HEK293 (cell line): Measurements from ENCODE around the gene C16orf78.

Experiments
- CTCF ChIP-seq: fragments of 450-650 bp; formaldehyde crosslinking; IDR thresholded peaks from 2 replicates; pipeline ENCODE4 v1.5.1; 2016; ENCODE audit warnings: missing biosample characterization, missing genetic modification characterization
- GLI2 ChIP-seq: fragments of 450-650 bp; formaldehyde crosslinking; IDR thresholded peaks from 2 replicates; pipeline ENCODE4; 2017; ENCODE audit warnings: missing biosample characterization, missing genetic modification characterization, low read depth, borderline replicate concordance
- PBX3 ChIP-seq: sonication (generic); formaldehyde crosslinking; IDR thresholded peaks from 2 replicates; pipeline ENCODE4 v1.8.1; 2022; ENCODE audit warnings: mild to moderate bottlenecking, moderate library complexity, missing genetic modification reagents
- PRDM10 ChIP-seq: fragments of 450-650 bp; formaldehyde crosslinking; IDR thresholded peaks from 2 replicates; pipeline ENCODE4 v1.5.1; 2016; ENCODE audit warnings: missing biosample characterization, missing genetic modification characterization
- SETDB1 ChIP-seq: IDR thresholded peaks from one replicate; pipeline ENCODE4 v1.6.1; 2017; ENCODE audit warnings: mild to moderate bottlenecking, low read length, moderate library complexity, mixed read lengths; ENCODE audit not compliant: insufficient read length
- YY1 ChIP-seq: fragments of 450-650 bp; formaldehyde crosslinking; IDR thresholded peaks from 2 replicates; pipeline ENCODE4 v1.5.1; 2018; ENCODE audit warnings: missing biosample characterization, missing genetic modification characterization
- ZBTB11 ChIP-seq: fragments of 450-650 bp; formaldehyde crosslinking; conservative IDR thresholded peaks from 2 replicates; pipeline ENCODE4 v1.5.1; 2016; ENCODE audit warnings: low read depth, missing biosample characterization, missing genetic modification characterization
- ZBTB48 ChIP-seq: fragments of 450-650 bp; formaldehyde crosslinking; IDR thresholded peaks from 2 replicates; pipeline ENCODE4 v1.5.1; 2016; ENCODE audit warnings: missing biosample characterization, missing genetic modification characterization
- ZFP41 ChIP-seq: fragments of 450-650 bp; formaldehyde crosslinking; IDR thresholded peaks from 2 replicates; pipeline ENCODE4 v1.5.1; 2016; ENCODE audit warnings: missing biosample characterization, missing genetic modification characterization, borderline replicate concordance
- ZNF16 ChIP-seq: fragments of 450-650 bp; formaldehyde crosslinking; IDR thresholded peaks from 2 replicates; pipeline ENCODE4 v1.5.1; 2016; ENCODE audit warnings: low read depth, missing biosample characterization, missing genetic modification characterization
- ZNF18 ChIP-seq: fragments of 450-650 bp; formaldehyde crosslinking; IDR thresholded peaks from 2 replicates; pipeline ENCODE4 v1.5.1; 2016; ENCODE audit warnings: missing biosample characterization, missing genetic modification characterization
- ZNF426 ChIP-seq: fragments of 450-650 bp; formaldehyde crosslinking; IDR thresholded peaks from 2 replicates; pipeline ENCODE4 v1.5.1; 2017; ENCODE audit warnings: missing biosample characterization, missing genetic modification characterization, mild to moderate bottlenecking, inconsistent platforms, moderate library complexity

GRCh38 chr16:49434733-49435132, 61.1 kb downstream of the C16orf78 start:
- TF ChIP-seq CTCF (tag by site-specific recombination) = no peak
- TF ChIP-seq GLI2 (tag by site-specific recombination) = no peak
- TF ChIP-seq PRDM10 (tag by site-specific recombination) = no peak
- no peak for TF ChIP-seq PBX3 (CRISPR knock-in tag)
- TF ChIP-seq SETDB1 = no peak
- TF ChIP-seq ZFP41 (tag by site-specific recombination) = no peak
- no peak for TF ChIP-seq ZBTB48 (tag by site-specific recombination)
- TF ChIP-seq ZNF426 (tag by site-specific recombination) = no peak
- no peak for TF ChIP-seq ZBTB11 (tag by site-specific recombination)
- TF ChIP-seq ZNF16 (tag by site-specific recombination) = no peak
- no peak for TF ChIP-seq YY1 (tag by site-specific recombination)
- no peak for TF ChIP-seq ZNF18 (tag by site-specific recombination)
